Activated T-helper 17 cell treated with anti-CD3 and anti-CD28 coated beads, Interleukin-2, amount 50 U/mL, for 72 hours (primary cell): ENCODE data around the gene LRRIQ1. TPM values are rescaled to one million over a fixed set of nuclear protein-coding genes. Genes with fewer than 3 reads are reported as not detected.

ENCODE experiments used
- ATAC-seq: fragments of 150-1000 bp; cut with Tn5 transposase; replicated peaks from 2 replicates; pipeline ENCODE4 v1.10.0; 2021; ENCODE audit warnings: mild to moderate bottlenecking, moderate library complexity
- H3K27ac Mint-ChIP-seq: one replicate; pipeline ENCODE4 v1.8.0; 2022; ENCODE audit warnings: mixed read lengths
- H3K27me3 Mint-ChIP-seq: one replicate; pipeline ENCODE4 v1.8.0; 2022; ENCODE audit warnings: mixed read lengths
- H3K36me3 Mint-ChIP-seq: one replicate; pipeline ENCODE4 v1.8.0; 2022; ENCODE audit warnings: low read depth, mild to moderate bottlenecking, mixed read lengths
- H3K4me1 Mint-ChIP-seq: one replicate; pipeline ENCODE4 v1.8.0; 2022; ENCODE audit warnings: mixed read lengths
- H3K4me3 Mint-ChIP-seq: one replicate; pipeline ENCODE4 v1.8.0; 2022; ENCODE audit warnings: mild to moderate bottlenecking, mixed read lengths
- H3K9me3 Mint-ChIP-seq: one replicate; pipeline ENCODE4 v1.8.0; 2022; ENCODE audit warnings: mixed read lengths
- total RNA-seq, 2 donors: library from RNA; stranded (reverse); gene quantifications; one replicate each; pipeline ENCODE4 v1.2.3, GENCODE V29; 2022

The LRRIQ1 gene
- total RNA-seq, 2 donors from 2014 or later, result not detected

DNA sequence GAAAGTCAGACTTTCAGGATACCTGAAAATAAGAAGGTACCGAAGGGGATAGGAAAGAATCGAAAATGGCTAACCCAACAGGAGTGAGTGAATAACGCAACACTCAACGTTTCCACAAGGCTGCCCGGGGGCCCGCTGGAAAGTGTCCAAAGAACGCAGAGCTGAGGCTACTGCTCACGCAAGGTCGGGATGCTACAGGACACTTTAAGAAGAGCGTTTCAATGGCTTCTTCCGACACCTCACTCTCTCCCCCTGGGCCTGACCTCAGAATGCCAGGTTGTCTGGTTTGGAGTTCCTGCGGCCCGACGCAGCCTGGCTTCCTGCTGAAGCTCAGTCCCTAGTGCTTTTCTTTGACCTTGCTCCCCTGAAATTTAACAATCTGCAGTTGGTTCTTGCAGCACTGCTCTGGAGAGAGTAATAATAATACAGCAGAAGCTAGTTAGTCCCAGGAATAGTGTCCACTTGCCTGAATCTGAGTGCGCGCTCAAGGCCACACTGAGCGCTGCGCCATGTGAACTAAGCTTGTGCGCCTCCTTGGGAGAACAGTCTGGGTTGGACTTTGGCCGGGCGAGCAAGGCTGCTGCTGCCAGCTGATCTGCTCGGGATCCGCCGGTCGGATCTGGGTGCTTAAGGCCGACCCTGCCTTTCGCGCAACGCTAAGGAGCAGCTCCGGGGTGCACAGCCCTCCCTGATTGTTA, 241.9 kb downstream of the LRRIQ1 start:
- no peak for ATAC-seq
- no peak overlapping the region for H3K27ac Mint-ChIP-seq
- no peak overlapping the region for H3K4me3 Mint-ChIP-seq
- peaks cover 50% of the 10 kb centered on the region for H3K27me3 Mint-ChIP-seq
- no peaks in the 10 kb centered on the region for H3K9me3 Mint-ChIP-seq
- no peaks in the 10 kb centered on the region for H3K36me3 Mint-ChIP-seq
- peaks cover 6% of the 10 kb centered on the region for H3K4me1 Mint-ChIP-seq

GRCh38 chr12:85278598-85279448, 242.7 kb downstream of the LRRIQ1 start:
- Mint-ChIP-seq H3K27ac (no peak overlapping the region), H3K9me3 (no peaks in the 10 kb centered on the region), H3K36me3 (no peaks in the 10 kb centered on the region), H3K4me1 (peaks cover 6% of the 10 kb centered on the region), H3K4me3 (no peak overlapping the region), H3K27me3 (peaks cover 49% of the 10 kb centered on the region)
- ATAC-seq, result no peak

DNA sequence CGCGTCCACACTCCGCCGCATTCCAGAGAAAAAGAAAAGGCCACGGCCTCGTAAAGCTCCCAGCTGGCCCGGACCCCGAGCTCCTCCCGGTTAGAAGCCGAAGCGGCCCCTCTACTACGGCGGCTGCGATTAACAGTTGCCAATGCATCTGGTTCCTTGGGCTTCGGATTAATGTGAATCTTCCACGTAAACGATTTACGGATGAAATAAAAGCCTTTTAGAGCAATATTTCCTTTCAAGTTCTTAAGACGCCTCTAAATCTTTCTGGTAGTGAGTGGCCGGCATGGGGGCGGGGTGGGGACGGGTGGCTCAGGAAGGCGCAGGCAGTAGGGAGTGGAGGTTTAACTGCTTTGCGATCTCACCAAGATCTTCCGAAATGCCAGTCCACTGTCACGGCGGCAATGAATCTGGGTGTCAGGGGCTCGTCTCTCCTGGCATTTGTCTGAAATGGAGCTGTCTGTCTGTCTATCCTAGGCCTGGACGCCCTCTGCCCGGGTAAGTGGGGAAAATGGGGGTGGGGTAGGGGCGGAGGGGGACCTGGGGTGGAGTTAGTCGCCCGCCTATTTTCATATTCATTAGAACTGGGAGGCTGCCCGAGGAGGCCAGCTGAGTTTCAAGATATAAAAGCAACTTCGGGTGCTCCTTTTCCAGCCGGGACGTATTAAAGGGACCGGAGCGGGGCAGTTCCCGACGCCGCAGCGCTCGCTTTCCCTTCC, 243.5 kb downstream of the LRRIQ1 start:
- H3K4me3 Mint-ChIP-seq, result no peak overlapping the region
- H3K9me3 Mint-ChIP-seq, result no peaks in the 10 kb centered on the region
- peaks cover 43% of the 10 kb centered on the region for H3K27me3 Mint-ChIP-seq
- no peaks in the 10 kb centered on the region for H3K36me3 Mint-ChIP-seq
- H3K27ac Mint-ChIP-seq, result no peak overlapping the region
- ATAC-seq, result no peak
- peaks cover 6% of the 10 kb centered on the region for H3K4me1 Mint-ChIP-seq

DNA sequence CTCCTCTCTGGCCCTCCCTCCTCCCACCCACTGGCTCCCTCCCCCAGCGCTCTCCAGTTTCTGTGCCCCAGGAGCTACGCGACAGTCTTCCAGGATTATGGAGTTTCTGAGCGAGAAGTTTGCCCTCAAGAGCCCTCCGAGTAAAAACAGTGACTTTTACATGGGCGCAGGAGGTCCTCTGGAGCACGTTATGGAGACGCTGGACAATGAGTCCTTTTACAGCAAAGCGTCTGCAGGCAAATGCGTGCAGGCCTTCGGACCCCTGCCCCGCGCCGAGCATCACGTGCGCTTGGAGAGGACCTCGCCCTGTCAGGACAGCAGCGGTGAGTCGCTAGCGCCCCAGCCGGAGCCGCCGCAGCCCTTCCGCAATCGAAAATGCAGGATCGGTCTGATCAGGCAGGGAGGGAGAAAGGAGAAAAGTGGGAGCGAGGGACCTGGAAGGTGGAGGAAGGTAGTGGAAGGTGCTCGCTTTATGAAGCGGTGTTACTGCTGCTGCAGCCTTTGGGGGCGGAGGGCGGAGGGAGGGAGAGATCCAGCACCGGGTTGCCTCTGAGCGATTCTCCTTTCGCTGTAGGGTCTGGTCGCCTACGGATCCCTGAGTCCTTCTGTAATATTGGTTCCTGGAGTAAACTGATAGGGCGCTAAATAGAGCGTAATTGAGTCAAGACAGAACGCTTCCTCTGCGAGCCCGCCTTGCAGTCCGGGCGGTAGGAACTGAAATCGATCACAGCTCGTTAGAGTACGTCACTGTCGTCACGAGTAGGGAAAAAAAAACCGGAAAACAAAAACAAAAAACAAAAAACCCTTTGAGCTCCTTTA, 244.2 kb downstream of the LRRIQ1 start, which contains the start of gene ALX1:
TSS of gene ALX1 (plus strand) at position 56 of the 819 bp plus-strand sequence. CDS start at position 98, 42 bp downstream.
- Mint-ChIP-seq H3K27me3 (peaks cover 43% of the 10 kb centered on the region), H3K9me3 (no peaks in the 10 kb centered on the region), H3K4me1 (peaks cover 6% of the 10 kb centered on the region), H3K4me3 (peak within 1 kb of the TSS; percentile 49), H3K36me3 (no peaks in the 10 kb centered on the region), H3K27ac (no peak within 1 kb of the TSS)
- ATAC-seq, result no peak

DNA sequence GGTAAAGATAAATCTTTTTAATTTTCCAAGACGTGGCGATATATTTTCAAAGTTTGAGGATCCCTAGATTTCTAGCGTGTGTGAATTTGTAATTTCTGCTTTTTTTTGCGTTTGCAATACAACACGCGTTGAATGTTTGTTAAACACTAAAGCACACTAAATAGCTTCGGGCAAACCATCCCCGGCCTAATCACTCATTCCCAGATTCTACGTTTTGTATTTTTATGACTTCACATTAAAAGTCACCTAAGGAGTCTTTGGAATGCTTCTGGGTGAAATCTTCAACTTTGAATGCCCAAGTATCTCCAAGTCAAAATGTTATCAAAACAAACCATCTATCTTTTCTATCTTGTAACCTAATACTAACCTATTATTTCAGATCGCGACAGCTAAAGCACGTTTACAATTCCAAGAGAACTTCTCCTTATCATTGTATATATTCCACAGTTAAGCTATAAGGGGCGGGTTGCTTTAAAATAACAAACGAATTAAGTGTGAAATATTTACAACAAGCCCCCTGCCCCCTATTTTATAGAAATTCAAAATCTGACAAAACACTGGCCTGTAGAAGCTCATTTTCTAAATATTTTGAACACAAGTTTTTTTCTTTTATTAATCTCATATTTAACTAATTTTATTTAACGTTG, 245.0 kb downstream of the LRRIQ1 start:
- no peaks in the 10 kb centered on the region for H3K9me3 Mint-ChIP-seq
- no peaks in the 10 kb centered on the region for H3K36me3 Mint-ChIP-seq
- ATAC-seq, result no peak
- H3K4me3 Mint-ChIP-seq, result peak overlapping the region; percentile 49
- peaks cover 43% of the 10 kb centered on the region for H3K27me3 Mint-ChIP-seq
- no peak overlapping the region for H3K27ac Mint-ChIP-seq
- peaks cover 6% of the 10 kb centered on the region for H3K4me1 Mint-ChIP-seq

GRCh38 chr12:85281636-85282312, 245.6 kb downstream of the LRRIQ1 start:
- Mint-ChIP-seq H3K9me3 (no peaks in the 10 kb centered on the region), H3K36me3 (no peaks in the 10 kb centered on the region), H3K27ac (no peak overlapping the region), H3K4me1 (peaks cover 6% of the 10 kb centered on the region), H3K27me3 (peaks cover 37% of the 10 kb centered on the region), H3K4me3 (no peak overlapping the region)
- ATAC-seq, result no peak

DNA sequence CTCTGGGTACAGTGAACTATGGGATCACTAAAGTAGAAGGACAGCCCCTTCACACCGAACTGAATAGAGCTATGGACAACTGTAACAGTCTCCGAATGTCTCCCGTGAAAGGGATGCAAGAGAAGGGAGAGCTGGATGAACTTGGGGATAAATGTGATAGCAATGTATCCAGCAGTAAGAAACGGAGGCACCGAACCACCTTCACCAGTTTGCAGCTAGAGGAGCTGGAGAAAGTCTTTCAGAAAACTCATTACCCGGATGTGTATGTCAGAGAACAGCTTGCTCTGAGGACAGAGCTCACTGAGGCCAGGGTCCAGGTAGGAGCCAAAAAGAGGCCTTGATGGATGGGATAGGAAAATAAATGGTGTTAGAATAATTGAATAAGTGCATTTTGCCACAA, 247.4 kb downstream of the LRRIQ1 start:
- H3K4me3 Mint-ChIP-seq, result no peak overlapping the region

More for the DNA sequence above, 247.4 kb downstream of the LRRIQ1 start:
- Mint-ChIP-seq H3K36me3 (no peaks in the 10 kb centered on the region), H3K4me1 (peaks cover 6% of the 10 kb centered on the region), H3K27ac (no peak overlapping the region), H3K9me3 (no peaks in the 10 kb centered on the region), H3K27me3 (peaks cover 30% of the 10 kb centered on the region)
- no peak for ATAC-seq

Other genes with a start within 250 kb of the LRRIQ1 start
- under 1 TPM; 0.69 to 0.78 TPM for gene SLC6A15, start 123.6 kb upstream of the LRRIQ1 start, total RNA-seq
- gene TSPAN19, start 74 bp upstream of the LRRIQ1 start, total RNA-seq, result not detected
- gene ALX1, start 243.9 kb downstream of the LRRIQ1 start, total RNA-seq, result not detected